HepG2 (cell line): Measurements from ENCODE around the gene TMEM220. TPM values are rescaled to one million over a fixed set of nuclear protein-coding genes. Genes with fewer than 3 reads are reported as not detected.

Experiments
- ATAC-seq: fragments of 200-7000 bp; cut with Tn5 transposase; 3 replicates; pipeline ENCODE4 v1.9.1; 2020; ENCODE audit warnings: mild to moderate bottlenecking, moderate library complexity
- Bru-seq: library from RNA; stranded (reverse); fragments of 400-500 nt; gene quantifications from one replicate; lab custom pipeline; 2021; lab: Mats Ljungman, UMichigan
- BruChase-seq, 2 experiments: library from RNA; stranded (reverse); fragments of 400-500 nt; gene quantifications; one replicate each; lab custom pipeline; 2021; lab: Mats Ljungman, UMichigan
- BruUV-seq: library from RNA; stranded (reverse); fragments of 400-500 nt; replicated peaks from 2 replicates; lab custom pipeline; 2021; lab: Mats Ljungman, UMichigan
- CTCF ChIA-PET: fragments of 300-600 bp; formaldehyde crosslinking; extraction: SDS; loops from one replicate; lab custom pipeline; 2021; ENCODE audit warnings: low total read pairs, inconsistent platforms, low intra/inter-chr PET ratio; lab: Yijun Ruan, JAX
- POLR2A ChIA-PET: fragments of 350-600 bp; sonication (Branson Sonifier 250); formaldehyde crosslinking; loops from one replicate; lab custom pipeline; 2020; ENCODE audit warnings: antibody characterized with exemption, inconsistent platforms; lab: Yijun Ruan, JAX
- DNase-seq: peaks from one replicate; pipeline ENCODE4 v3.0.0-alpha.2; 2015; ENCODE audit warnings: low spot score
- FAIRE-seq: peaks from 3 replicates; lab custom pipeline; 2011; peaks lifted over from hg19 to GRCh38; lab: Jason Lieb, UNC
- H2AFZ ChIP-seq: one replicate; pipeline ENCODE4 v1.6.1; 2011; ENCODE audit warnings: low read length, inconsistent platforms
- H3K27ac ChIP-seq: fragments of 300-600 bp; 3 replicates; pipeline ENCODE4 v1.8.0; 2011; ENCODE audit warnings: mixed run types, mild to moderate bottlenecking, mixed read lengths, low read length, inconsistent platforms; ENCODE audit not compliant: insufficient read depth; ENCODE audit errors: extremely low read length
- H3K27me3 ChIP-seq, 2 experiments: fragments of 200-600 bp in 1 of 2; 2 replicates in 1 of 2; 3 replicates in 1 of 2; pipeline versions ENCODE4 v1.6.0 to v1.8.0; 2011; ENCODE audit warnings: low read length in 2 of 2, mild to moderate bottlenecking in 2 of 2, moderate library complexity in 2 of 2, inconsistent platforms in 1 of 2; ENCODE audit not compliant: insufficient read depth in 2 of 2, control insufficient read depth in 1 of 2
- H3K36me3 ChIP-seq, 2 experiments: fragments of 200-600 bp in 1 of 2; replicated peaks in 1 of 2; 2 replicates in 1 of 2; 3 replicates in 1 of 2; pipeline versions ENCODE4 v1.5.1 to v1.8.0; 2011; ENCODE audit warnings: low read length in 2 of 2, inconsistent platforms in 1 of 2; ENCODE audit not compliant: insufficient read depth in 2 of 2, control insufficient read depth in 1 of 2
- H3K4me1 ChIP-seq: 2 replicates; pipeline ENCODE4 v1.5.1; 2012; ENCODE audit warnings: low read length, inconsistent platforms; ENCODE audit not compliant: insufficient read depth
- H3K4me2 ChIP-seq: 2 replicates; pipeline ENCODE4 v1.6.0; 2011; ENCODE audit warnings: low read depth, low read length, inconsistent platforms
- H3K4me3 ChIP-seq, 3 experiments: fragments of 200-600 bp in 1 of 3; sonication (generic), shearing (Covaris generic) in 1 of 3; replicated peaks in 1 of 3; 2 replicates each; pipeline ENCODE4 v1.5.1; 2011 to 2016; ENCODE audit warnings: low read length in 3 of 3, inconsistent platforms in 2 of 3, low read depth in 2 of 3, mild to moderate bottlenecking in 2 of 3, control low read depth in 1 of 3, mixed read lengths in 1 of 3; ENCODE audit not compliant: insufficient read depth in 1 of 3
- H3K79me2 ChIP-seq: one replicate; pipeline ENCODE4 v1.6.1; 2011; ENCODE audit warnings: low read length, inconsistent platforms; ENCODE audit not compliant: insufficient read depth
- H3K9ac ChIP-seq: 2 replicates; pipeline ENCODE4 v1.6.0; 2011; ENCODE audit warnings: mild to moderate bottlenecking, low read depth, low read length, inconsistent platforms; ENCODE audit not compliant: insufficient read depth
- H3K9me3 ChIP-seq: 2 replicates; pipeline ENCODE4 v1.5.1; 2012; ENCODE audit warnings: mild to moderate bottlenecking, low read length
- H4K20me1 ChIP-seq: 2 replicates; pipeline ENCODE4 v1.6.0; 2011; ENCODE audit warnings: inconsistent platforms, mild to moderate bottlenecking, low read length, moderate library complexity; ENCODE audit not compliant: insufficient read depth
- BORCS8-MEF2B ChIP-seq: sonication (generic); formaldehyde crosslinking; IDR thresholded peaks from 2 replicates; pipeline ENCODE4 v1.8.0; 2022; ENCODE audit warnings: mild to moderate bottlenecking, missing genetic modification reagents
- GLI4 ChIP-seq: sonication (generic); formaldehyde crosslinking; IDR thresholded peaks from 2 replicates; pipeline ENCODE4 v1.5.1; 2020; ENCODE audit warnings: missing genetic modification reagents, mild to moderate bottlenecking, moderate library complexity, borderline replicate concordance
- JUND ChIP-seq: sonication (generic); formaldehyde crosslinking; IDR thresholded peaks from 2 replicates; pipeline ENCODE4 v1.8.0; 2022; ENCODE audit warnings: mild to moderate bottlenecking, missing genetic modification reagents
- KLF15 ChIP-seq: sonication (generic); formaldehyde crosslinking; IDR thresholded peaks from 2 replicates; pipeline ENCODE4 v1.8.1; 2023; ENCODE audit warnings: borderline replicate concordance, mild to moderate bottlenecking, inconsistent platforms, missing genetic modification reagents, mixed read lengths
- LCORL ChIP-seq, 2 experiments: fragments of 450-650 bp in 1 of 2; sonication (generic) in 1 of 2; formaldehyde crosslinking in 1 of 2; IDR thresholded peaks; 2 replicates each; pipeline versions ENCODE4 v1.5.0 to v1.6.1; 2017 to 2020; ENCODE audit warnings: antibody characterized with exemption in 1 of 2, missing genetic modification reagents in 1 of 2
- NCOA5 ChIP-seq: sonication (generic); formaldehyde crosslinking; IDR thresholded peaks from 2 replicates; pipeline ENCODE4 v1.4.0; 2020; ENCODE audit warnings: missing genetic modification reagents
- RFX5 ChIP-seq: IDR thresholded peaks from 2 replicates; pipeline ENCODE4 v1.6.1; 2011; ENCODE audit warnings: low read depth, low read length, improper control_type of control experiment
- SIN3B ChIP-seq: fragments of 150-350 bp; IDR thresholded peaks from 2 replicates; pipeline ENCODE4 v1.6.1; 2014; ENCODE audit warnings: low read length
- TBX2 ChIP-seq: sonication (generic); formaldehyde crosslinking; IDR thresholded peaks from 2 replicates; pipeline ENCODE4 v1.5.0; 2020; ENCODE audit warnings: missing genetic modification reagents, mild to moderate bottlenecking, borderline replicate concordance
- ZFY ChIP-seq: sonication (generic); formaldehyde crosslinking; IDR thresholded peaks from 2 replicates; pipeline ENCODE4 v1.4.0; 2020; ENCODE audit warnings: missing genetic modification reagents
- ZGPAT ChIP-seq: IDR thresholded peaks from 2 replicates; pipeline ENCODE4 v1.6.1; 2016; ENCODE audit warnings: mild to moderate bottlenecking
- ZNF124 ChIP-seq: sonication (generic); formaldehyde crosslinking; IDR thresholded peaks from 2 replicates; pipeline ENCODE4 v1.4.0; 2020; ENCODE audit warnings: missing genetic modification reagents
- ZNF207 ChIP-seq: fragments of 450-650 bp; IDR thresholded peaks from 2 replicates; pipeline ENCODE4 v1.6.1; 2016; ENCODE audit warnings: antibody characterized with exemption, borderline replicate concordance
- ZNF292 ChIP-seq: sonication (generic); formaldehyde crosslinking; IDR thresholded peaks from 2 replicates; pipeline ENCODE4 v1.8.1; 2022; ENCODE audit warnings: mild to moderate bottlenecking, low read depth, missing genetic modification reagents, borderline replicate concordance
- ZNF451 ChIP-seq: sonication (generic); formaldehyde crosslinking; IDR thresholded peaks from 2 replicates; pipeline ENCODE4 v1.5.0; 2020; ENCODE audit warnings: mild to moderate bottlenecking, missing genetic modification reagents
- ZNF607 ChIP-seq: sonication (generic); formaldehyde crosslinking; IDR thresholded peaks from 2 replicates; pipeline ENCODE4 v1.5.1; 2020; ENCODE audit warnings: missing genetic modification reagents, mild to moderate bottlenecking, borderline replicate concordance
- ZNF839 ChIP-seq: sonication (generic); formaldehyde crosslinking; IDR thresholded peaks from 2 replicates; pipeline ENCODE4 v1.4.0; 2020; ENCODE audit warnings: missing genetic modification reagents, mild to moderate bottlenecking, borderline replicate concordance
- WGBS: methylation state at CpG from one replicate; pipeline ENCODE4 v1.1.6; 2017; ENCODE audit warnings: low lambda C conversion rate; 5-methylcytosine and 5-hydroxymethylcytosine counted together
- in situ Hi-C: cut with HindIII; loops from 2 replicates; pipeline ENCODE4 v1.10.0; 2017; ENCODE audit warnings: low pct_unique_long_range_greater_than_20kb; ENCODE audit not compliant: extremely low pct_ligation_motif_present
- intact Hi-C: fragments of 100-400 bp; cut with micrococcal nuclease; formaldehyde crosslinking; loops from one replicate; pipeline ENCODE4 v1.10.0; 2022; ENCODE audit not compliant: unreplicated experiment
- long read RNA-seq, 2 experiments: library from RNA in 1 of 2; library from polyadenylated mRNA in 1 of 2; stranded (forward) in 1 of 2; unstranded in 1 of 2; transcript quantifications; one replicate each; pipeline ENCODE4 v2.0.0, GENCODE V29; 2019 to 2022
- polyA minus RNA-seq, 3 experiments: library from RNA; depleted of rRNA, polyadenylated mRNA; stranded (reverse); fragments of >200 nt; gene quantifications; 2 replicates each; pipeline ENCODE4 v1.2.3, GENCODE V29; 2011; ENCODE audit warnings: low replicate concordance in 1 of 3
- polyA plus RNA-seq, 8 experiments: library from polyadenylated mRNA; depleted of rRNA in 3 of 8; stranded (reverse) in 7 of 8; unstranded in 1 of 8; fragments of >200 nt; fragmentation: Illumina TruSeq in 4 of 8; extraction: Trizol in 4 of 8; gene quantifications; 2 replicates each; pipeline versions ENCODE4 v1.2.1 to v1.2.3, GENCODE V29; 2011 to 2016; ENCODE audit warnings: low read depth in 4 of 8, missing spikeins in 1 of 8, mixed read lengths in 1 of 8; ENCODE audit not compliant: insufficient read depth in 1 of 8
- total RNA-seq, 5 experiments: library from RNA; depleted of rRNA; stranded (reverse); fragments of >200 nt; fragmentation: Illumina TruSeq; extraction: Trizol; gene quantifications; 2 replicates each; pipeline ENCODE4 v1.2.3, GENCODE V29; 2016; ENCODE audit warnings: low read depth in 1 of 5

TMEM220 gene
- total RNA-seq (2016; rRNA removed; fragmentation: Illumina TruSeq; extraction: Trizol) (0.73 and 2.2 TPM in 2 replicates), polyA plus RNA-seq (2011; rRNA removed) (1.3 and 1.8 TPM in 2 replicates), polyA minus RNA-seq (2011; rRNA and poly(A)+ RNA removed; ENCODE audit: low replicate concordance) (0.50 TPM in 1 of 2 replicates, not detected in the other), Bru-seq, nascent RNA (percentile 47 among the genes with signal in this experiment), BruChase-seq, experiment 1, labeled RNA remaining after a 6-hour chase (percentile 40 among the genes with signal in this experiment), BruChase-seq, experiment 2, labeled RNA remaining after a 2-hour chase (percentile 38 among the genes with signal in this experiment)
- total RNA-seq (2016; cell fraction: cytosol; rRNA removed; fragmentation: Illumina TruSeq; extraction: Trizol; ENCODE audit: low read depth), result 1.3 and 1.8 TPM in 2 replicates
- total RNA-seq (2016; cell fraction: insoluble cytoplasmic fraction; rRNA removed; fragmentation: Illumina TruSeq; extraction: Trizol), result 1.7 and 2.0 TPM in 2 replicates
- total RNA-seq (2016; cell fraction: membrane; rRNA removed; fragmentation: Illumina TruSeq; extraction: Trizol), result 1.8 and 2.3 TPM in 2 replicates
- 1.0 and 1.6 TPM in 2 replicates for total RNA-seq (2016; cell fraction: nucleus; rRNA removed; fragmentation: Illumina TruSeq; extraction: Trizol)
- 0.56 and 1.4 TPM in 2 replicates for polyA plus RNA-seq (2011; cell fraction: cytosol; rRNA removed)
- polyA plus RNA-seq (2011; cell fraction: nucleus; rRNA removed), result 0.87 and 1.0 TPM in 2 replicates
- polyA plus RNA-seq (2012), result 1.2 and 3.6 TPM in 2 replicates
- 2.8 and 3.3 TPM in 2 replicates for polyA plus RNA-seq (2016; cell fraction: cytosol; fragmentation: Illumina TruSeq; extraction: Trizol; ENCODE audit: low read depth)
- 1.4 and 2.6 TPM in 2 replicates for polyA plus RNA-seq (2016; cell fraction: insoluble cytoplasmic fraction; fragmentation: Illumina TruSeq; extraction: Trizol; ENCODE audit: low read depth)
- polyA plus RNA-seq (2016; cell fraction: membrane; fragmentation: Illumina TruSeq; extraction: Trizol; ENCODE audit: low read depth), result 1.4 and 1.9 TPM in 2 replicates
- 2.5 and 5.7 TPM in 2 replicates for polyA plus RNA-seq (2016; cell fraction: nucleus; fragmentation: Illumina TruSeq; extraction: Trizol; ENCODE audit: insufficient read depth, low read depth)
- polyA minus RNA-seq (2011; cell fraction: cytosol; rRNA and poly(A)+ RNA removed), result 0.26 and 1.3 TPM in 2 replicates
- 0.64 and 1.4 TPM in 2 replicates for polyA minus RNA-seq (2011; cell fraction: nucleus; rRNA and poly(A)+ RNA removed)
- long read RNA-seq, experiment 1, partial matches to known transcripts, result 0 of 6 reads
- long read RNA-seq, experiment 1, other reads (novel, unspliced or antisense), result 1 of 6 reads
- long read RNA-seq, experiment 2, partial matches to known transcripts, result 0 of 5 reads
- long read RNA-seq, experiment 2, other reads (novel, unspliced or antisense), result 2 of 5 reads

GRCh38 chr17:10729334-10730193 is at the start of gene TMEM220:
TSS of gene TMEM220 (minus strand) at chr17:10730023. CDS start at chr17:10729851, 172 bp downstream.
- peak within 1 kb of the TSS; percentile 68 for H3K4me2 ChIP-seq
- ChIA-PET POLR2A (interaction anchor here (0.6 to 1.8 kb wide), 4 partner anchors 13 to 115 kb away, joined by 3 to 4 read pairs (median 3); partner anchors contain the start of genes ADPRM and SCO1), CTCF (no interaction called here)
- peaks cover 0 to 4% of the 10 kb centered on the region in 2 experiments; a peak in 1 of 5 replicates for H3K27me3 ChIP-seq
- peaks cover 25% of the 10 kb centered on the region for H3K4me1 ChIP-seq
- WGBS, result 9% methylated on average over 22 of the region's 79 CpGs
- no peaks in the 10 kb centered on the region for H3K36me3 ChIP-seq
- no peaks in the 10 kb centered on the region for H3K79me2 ChIP-seq
- intact Hi-C loops (loop anchor here (5.0 kb wide), 1 partner anchor 32 kb away; the partner anchor contains the start of genes ADPRM and SCO1), in situ Hi-C loops (no loop called here)
- peak within 1 kb of the TSS; percentile 72 for H3K9ac ChIP-seq
- BruUV-seq, result no TSS peak
- no peak for FAIRE-seq
- H3K4me3 ChIP-seq, result peak within 1 kb of the TSS; percentile 57 to 77 (median 67)
- peak within 1 kb of the TSS; percentile 40 for H2AFZ ChIP-seq
- H3K27ac ChIP-seq, result peak within 1 kb of the TSS; percentile 55
- DNase-seq, result peak; percentile 26
- no peaks in the 10 kb centered on the region for H3K9me3 ChIP-seq
- no peaks in the 10 kb centered on the region for H4K20me1 ChIP-seq
- ATAC-seq, result peak; percentile 90
- TF ChIP-seq ZNF607 (no peak), TBX2 (CRISPR knock-in tag) (peak; percentile 46; the same call in 1 of the 2 replicates), NCOA5 (CRISPR knock-in tag) (no peak), ZFY (CRISPR knock-in tag) (peak; percentile 86), GLI4 (CRISPR knock-in tag) (0 out of 2 replicates have a peak, but pooled peaks have one; percentile 60), ZNF124 (CRISPR knock-in tag) (0 out of 2 replicates have a peak, but pooled peaks have one; percentile 30), ZNF292 (CRISPR knock-in tag) (no peak), KLF15 (CRISPR knock-in tag) (no peak), BORCS8-MEF2B (CRISPR knock-in tag) (peak; percentile 90), RFX5 (no peak), JUND (peak; percentile 51; the same call in 1 of the 2 replicates), ZGPAT (CRISPR knock-in tag) (peak; percentile 72), ZNF451 (peak; percentile 63; the same call in 1 of the 2 replicates), ZNF839 (no peak), SIN3B (no peak), ZNF207 (no peak), LCORL (IDR thresholded peaks at IDR 0.05) (no peak), LCORL (CRISPR knock-in tag; IDR thresholded peaks at IDR 0.05) (peak; percentile 46; the same call in 1 of the 2 replicates)
